Stimulated activated CD8-positive, alpha-beta memory T cell treated with anti-CD3 and anti-CD28 coated beads, Interleukin-12 subunit alpha, Interleukin-12 subunit beta, amount 100 ng/mL, for 24 hours (primary cell): Measurements from ENCODE around the gene ITPRID1.
"Not testable (repeated sequence)": the region's sequence is repeated elsewhere in the genome, so short reads cannot be mapped to it uniquely, and the experiment has no call there.

Experiments
- DNase-seq: peaks from one replicate; pipeline ENCODE4 v3.0.0-alpha.2; 2020; ENCODE audit errors: extremely low read depth

Gene ITPRID1

GRCh38 chr7:31513790-31514189 is at the start of gene ITPRID1:
Gene ITPRID1, plus strand, starts transcription at chr7:31514090. Its CDS starts 38,935 bp downstream, at chr7:31553025.
- DNase-seq: no peak

DNA sequence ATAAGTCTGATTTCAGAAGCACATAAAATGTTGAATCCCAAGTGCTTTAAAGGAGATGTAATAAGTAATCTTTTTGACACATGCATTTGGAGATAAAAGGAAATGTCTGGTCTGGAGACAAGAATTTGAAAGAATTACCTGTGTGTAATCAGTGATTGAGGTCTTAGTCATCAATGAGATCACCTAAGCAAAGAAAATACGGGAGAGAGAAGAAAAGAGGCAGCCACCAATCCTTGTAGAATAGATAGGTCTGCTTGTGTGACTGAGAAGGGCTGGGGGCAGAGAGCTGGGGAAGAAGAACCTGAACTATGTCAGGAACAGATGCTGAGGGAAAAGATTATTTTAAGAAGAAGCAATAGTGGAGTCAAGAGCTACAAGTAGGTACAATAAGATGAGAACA is 49.3 kb upstream of the ITPRID1 start:
- DNase-seq: no peak

- DNase-seq: no peak
Measured at GRCh38 chr7:31465285-31465684, 48.6 kb upstream of the ITPRID1 start.

- no peak for DNase-seq
Measured at GRCh38 chr7:31466036-31466435, 47.9 kb upstream of the ITPRID1 start.

DNA sequence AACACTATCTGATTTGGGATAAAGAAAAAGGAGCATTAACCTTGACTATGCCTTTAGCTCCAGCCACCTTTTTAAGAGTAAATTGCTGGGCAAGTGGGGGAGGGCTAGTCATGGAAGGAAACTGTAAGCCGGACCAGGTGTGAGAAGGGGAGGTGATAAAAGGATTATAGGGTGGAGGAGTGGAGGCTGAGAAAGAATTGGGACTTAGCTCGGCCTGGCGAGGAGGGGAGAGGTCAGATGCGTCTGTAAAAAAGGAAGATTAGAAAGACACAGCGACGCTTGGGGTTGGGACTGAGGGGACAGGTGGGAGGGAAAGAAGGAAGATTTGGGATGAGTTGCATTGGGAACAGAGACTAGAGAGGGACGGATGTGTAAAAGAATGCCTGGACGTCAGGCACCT is 43.0 kb upstream of the ITPRID1 start:
- not testable (repeated sequence) for DNase-seq

- DNase-seq: no peak
Measured at GRCh38 chr7:31475368-31475767, 38.5 kb upstream of the ITPRID1 start.

DNA sequence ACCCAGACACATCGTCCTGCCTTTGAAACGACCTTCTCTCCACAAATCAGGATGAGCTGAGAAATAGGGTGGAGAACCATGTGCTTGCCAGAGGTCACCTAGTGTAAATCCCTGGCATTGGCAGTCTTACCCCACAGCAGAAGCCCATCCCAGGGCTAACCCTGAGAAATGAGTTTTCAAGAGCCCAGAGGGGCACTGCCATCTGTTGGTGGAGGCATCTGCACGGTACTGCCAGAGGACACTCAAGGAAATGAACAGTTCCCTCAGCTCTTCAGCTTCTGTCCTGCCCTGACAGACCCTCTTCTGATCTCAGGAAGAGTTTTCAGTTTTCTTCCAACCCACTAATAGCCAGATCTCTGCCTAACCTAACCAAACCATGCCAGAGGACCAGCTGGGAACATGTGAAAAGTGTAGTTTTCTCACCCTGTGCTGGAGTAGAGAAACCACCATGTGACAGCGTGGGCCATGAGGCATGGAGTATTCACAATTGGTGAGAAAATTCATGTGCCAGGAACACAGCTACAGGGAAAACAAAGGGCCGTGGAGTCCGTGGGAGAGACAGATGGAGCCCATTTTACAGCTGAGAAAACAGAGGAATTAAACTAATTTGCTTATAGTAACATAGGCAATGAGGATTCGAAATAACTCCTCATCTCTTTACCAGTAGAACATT is 37.7 kb upstream of the ITPRID1 start:
- DNase-seq: no peak

DNA sequence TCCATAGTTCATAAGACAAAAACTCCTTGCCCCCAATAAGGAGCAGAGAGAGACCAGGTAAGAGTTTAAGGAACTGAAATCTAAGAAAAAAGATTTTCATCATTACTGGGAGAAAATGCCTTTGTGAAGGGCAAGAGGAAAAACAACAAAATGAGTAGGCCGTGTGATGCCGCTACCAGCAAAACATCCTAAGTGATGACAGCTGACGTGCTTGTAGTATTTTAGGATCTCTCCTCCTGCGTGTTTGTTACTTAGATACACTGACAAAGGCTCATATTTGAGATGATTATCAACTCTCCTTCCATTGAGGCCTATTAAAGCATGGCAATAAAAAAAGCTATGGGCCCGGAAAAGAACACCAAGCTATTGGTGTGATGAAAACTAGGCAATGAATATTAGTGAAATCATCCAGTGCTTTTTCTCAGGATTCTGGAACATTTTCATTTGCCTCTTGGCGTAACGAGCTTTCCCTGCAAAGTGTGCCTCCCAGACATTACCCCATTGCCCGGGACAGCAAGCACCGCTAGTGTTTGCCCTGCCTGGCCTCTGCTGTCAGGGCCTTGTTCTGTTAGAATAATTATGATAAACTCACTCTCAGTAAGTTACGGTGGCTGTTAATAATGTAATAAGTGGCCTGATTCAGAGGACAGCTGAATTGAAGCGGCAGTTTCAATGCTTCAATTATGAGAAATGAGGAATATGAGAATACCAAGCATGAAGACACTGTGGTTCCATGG is 36.8 kb upstream of the ITPRID1 start:
- no peak for DNase-seq

DNA sequence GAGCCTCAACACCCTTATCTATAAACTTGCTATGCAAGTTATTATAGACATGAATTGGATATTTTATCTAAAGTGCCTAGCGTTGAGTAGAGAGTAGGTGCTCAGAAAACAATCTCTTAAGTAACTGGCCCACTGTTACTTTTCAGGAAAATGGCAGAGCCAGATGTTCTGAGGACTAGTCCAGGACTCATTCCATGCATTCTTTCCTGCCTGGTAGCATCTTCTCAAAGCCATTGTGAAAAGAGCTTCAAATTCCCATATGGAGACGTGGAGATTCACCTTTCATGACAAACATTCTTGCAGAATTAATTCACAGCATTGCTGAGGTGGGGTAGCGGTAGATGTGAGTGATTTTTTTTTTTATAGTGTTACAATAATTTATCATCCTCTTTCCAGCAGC is 35.9 kb upstream of the ITPRID1 start:
- DNase-seq: no peak

DNA sequence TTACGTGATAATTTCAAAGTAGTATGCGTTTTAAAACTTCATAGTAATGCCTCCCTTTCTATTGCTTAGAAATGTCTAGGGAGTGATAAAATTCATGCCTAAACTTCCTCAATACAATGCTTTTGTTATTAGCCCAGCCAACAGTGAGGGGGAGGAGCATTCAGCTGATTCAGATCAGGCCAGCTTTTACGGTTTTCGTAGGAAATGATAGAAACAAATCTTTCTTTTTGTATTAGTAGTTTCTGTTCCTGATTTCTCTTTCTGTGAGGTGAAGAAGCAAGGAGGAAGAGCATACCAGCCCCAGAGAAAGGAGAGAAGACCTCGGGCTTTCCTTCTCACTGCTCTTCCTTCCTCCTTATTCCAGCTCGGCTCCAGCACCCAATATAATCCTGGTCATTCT is 35.2 kb upstream of the ITPRID1 start:
- no peak for DNase-seq

GRCh38 chr7:31487071-31487470 is 26.8 kb upstream of the ITPRID1 start:
- no peak for DNase-seq

DNA sequence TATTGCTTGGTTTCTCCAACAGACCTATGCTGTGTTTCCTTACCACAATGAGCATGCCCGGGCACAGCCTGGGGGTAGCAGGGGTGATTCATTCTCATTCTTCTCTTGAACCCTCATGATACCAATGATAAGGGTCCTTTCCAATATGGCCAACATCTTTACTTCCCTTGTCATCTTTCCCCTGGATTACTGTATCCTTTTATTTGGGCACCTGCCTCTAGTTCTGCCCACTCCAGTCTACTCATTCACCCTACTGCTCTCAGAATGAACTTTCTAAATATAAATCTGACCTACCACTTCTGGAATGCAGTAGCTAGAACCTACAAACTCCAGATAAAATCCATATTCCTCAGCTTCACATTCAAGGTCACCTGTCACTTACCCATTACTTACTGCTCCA is 26.4 kb upstream of the ITPRID1 start:
- DNase-seq: no peak

DNA sequence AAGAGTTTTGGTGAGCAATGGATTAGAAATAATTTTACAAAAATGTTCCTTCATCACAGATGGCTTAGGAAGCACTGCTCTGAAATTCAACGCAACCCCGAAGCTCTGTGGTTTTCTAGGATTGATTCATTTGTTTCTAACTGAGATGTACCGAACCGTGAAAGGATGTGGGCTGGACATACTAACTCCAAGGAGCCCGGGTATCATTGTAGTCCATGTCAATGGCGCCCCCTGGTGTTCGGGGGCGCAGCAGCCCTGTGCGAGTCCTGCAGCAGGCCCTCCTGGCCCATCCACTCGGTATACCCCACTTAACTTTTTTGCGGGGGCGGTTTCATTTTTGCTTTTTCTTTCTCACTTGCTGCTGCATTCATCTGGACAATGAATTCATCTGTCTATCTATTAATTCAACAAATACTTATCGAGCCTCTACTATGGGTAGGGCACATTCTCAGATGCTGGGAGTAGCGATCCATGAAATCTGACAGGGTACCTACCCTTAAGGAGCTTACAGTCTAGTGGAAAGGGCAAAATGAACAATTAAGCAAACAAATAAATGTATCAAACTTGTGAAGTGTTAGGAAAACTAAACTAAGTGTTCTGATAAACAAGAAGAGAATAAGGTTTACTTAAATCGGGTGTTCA is 25.2 kb upstream of the ITPRID1 start:
- no peak for DNase-seq

- DNase-seq: no peak
Measured at GRCh38 chr7:31490796-31491314, 23.0 kb upstream of the ITPRID1 start.

DNA sequence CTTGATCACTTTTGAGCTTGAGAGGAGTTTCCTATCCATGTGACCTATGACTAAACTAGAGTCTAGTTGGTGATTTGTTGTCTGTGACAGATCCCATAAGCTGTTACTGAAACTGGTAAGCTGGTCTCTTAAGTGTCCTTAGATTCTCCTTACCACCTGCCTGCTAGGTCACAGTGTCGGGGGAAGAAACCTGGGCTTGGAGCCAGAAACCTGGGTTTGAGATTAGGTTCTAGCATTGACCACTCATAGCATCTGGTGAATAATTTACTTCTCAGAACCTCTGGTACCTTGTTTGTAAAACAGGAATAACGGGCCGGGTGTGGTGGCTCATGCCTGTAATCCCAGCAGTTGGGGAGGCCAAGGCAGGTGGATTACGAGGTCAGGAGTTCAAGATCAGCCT is 21.8 kb upstream of the ITPRID1 start:
- DNase-seq: no peak

GRCh38 chr7:31493714-31494181 is 20.1 kb upstream of the ITPRID1 start:
- DNase-seq: no peak

DNA sequence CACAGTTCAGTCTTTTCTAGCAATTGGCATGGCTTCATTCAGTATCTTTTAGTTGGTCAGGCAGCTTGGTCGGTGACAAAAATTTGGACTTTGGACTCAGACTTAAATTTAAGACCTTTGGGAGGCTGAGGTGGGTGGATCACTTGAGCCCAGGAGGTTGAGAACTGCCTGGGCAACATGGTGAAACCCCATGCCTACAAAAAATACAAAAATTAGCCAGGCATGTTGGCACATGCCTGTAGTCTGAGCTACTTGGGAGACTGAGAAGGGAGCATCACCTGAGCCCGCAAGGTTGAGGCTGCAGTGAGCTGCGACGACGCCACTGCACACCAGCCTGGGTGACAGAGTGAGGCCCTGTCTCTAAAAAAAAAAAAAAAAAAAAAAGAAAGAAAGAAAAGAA is 19.5 kb upstream of the ITPRID1 start:
- DNase-seq: no peak

DNA sequence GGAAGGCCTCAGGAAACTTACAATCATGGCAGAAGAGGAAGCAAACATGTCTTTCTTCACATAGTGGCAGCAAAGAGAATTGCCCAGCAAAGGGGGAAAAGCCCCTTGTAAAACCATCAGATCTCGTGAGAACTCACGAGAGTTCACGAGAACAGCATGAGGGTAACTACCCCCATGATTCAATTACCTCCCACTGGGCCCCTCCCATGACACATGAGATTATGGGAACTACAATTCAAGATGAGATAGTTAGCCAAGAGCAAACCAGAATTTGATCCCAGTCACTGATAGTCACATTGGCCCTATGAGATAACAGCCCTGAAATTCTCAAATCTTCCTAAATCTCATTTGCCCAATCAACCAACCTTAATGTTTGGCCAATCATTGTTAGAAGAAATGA is 18.2 kb upstream of the ITPRID1 start:
- no peak for DNase-seq

DNA sequence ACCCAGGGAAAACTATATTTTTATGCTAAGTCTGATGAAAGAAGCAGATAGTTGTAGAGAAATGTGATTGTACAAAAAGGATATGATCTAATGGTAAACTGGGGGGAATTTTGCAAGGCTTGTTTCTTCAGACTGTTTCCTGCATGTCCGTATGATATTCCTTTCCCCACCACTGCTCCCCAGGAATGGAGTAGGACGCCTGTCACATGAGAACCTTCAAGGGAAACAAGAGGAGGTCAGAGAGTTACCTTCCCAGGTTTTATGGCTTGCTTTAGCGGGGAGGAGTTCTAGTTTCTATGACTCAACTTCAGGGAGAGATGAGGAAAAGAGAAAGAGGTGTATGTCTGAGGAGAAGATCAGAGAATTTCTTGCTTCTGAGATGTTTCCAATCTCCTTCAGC is 16.4 kb upstream of the ITPRID1 start:
- DNase-seq: no peak

DNA sequence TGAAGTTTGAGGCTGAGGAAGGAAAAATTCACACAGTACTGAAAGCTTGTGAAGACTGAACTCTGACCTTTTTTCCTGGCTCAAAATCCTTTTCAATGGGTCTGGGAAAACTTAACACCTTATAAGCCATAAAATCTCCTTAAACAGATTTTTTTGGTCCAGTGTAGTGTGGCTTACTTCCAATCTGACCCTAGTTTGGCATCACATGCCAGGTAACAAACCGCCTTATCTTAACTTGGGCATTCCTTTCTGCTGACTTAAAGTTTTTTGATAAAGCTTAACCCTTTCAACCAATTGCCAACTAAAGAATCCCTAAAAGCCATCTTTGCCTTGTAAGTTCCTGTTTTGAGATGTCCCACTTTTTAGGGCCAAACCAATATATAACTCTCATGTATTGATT is 13.2 kb upstream of the ITPRID1 start:
- no peak for DNase-seq

- DNase-seq: no peak
Measured at GRCh38 chr7:31508823-31509222, 5.1 kb upstream of the ITPRID1 start.

DNA sequence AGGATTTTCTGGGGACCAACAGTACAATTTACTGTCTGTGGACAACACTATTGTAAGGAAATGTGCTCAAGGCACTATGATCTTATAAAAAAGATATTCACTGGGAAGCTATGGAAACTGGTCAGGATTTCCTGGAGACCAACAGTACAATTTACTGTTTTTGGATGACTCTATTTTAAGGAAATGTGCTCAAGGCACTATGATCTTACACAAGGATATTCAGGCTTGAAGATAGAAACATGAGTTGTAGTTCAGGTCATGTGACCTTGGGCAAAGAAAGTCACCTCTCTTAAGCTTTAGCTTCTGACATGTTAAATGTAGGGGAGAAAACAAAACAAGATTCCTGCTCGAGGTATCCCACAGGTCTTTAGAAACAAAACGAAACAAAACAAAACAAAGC is 1.7 kb upstream of the ITPRID1 start:
- DNase-seq: no peak
